ENCODE results near the gene ZC2HC1C.

DNA sequence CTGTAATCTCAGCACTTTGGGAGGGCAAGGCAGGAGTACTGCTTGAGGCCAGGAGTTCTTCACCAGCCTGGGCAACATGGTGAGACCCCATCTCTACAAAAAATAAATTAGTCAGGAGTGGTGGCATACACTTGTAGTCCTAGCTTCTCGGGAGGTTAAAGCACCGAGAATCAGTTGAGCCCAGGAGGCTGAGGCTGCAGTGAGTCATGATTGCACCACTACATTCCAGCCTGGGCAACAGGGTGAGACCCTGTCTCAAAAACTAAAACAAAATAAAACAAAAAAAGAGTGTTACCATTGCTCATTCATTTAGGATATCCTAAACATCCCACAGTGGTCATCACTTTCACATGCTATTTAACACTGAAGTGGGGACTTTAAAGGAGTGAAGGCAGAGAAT, 49.6 kb downstream of the ZC2HC1C start:
- TF ChIP-seq, protein P1, sequence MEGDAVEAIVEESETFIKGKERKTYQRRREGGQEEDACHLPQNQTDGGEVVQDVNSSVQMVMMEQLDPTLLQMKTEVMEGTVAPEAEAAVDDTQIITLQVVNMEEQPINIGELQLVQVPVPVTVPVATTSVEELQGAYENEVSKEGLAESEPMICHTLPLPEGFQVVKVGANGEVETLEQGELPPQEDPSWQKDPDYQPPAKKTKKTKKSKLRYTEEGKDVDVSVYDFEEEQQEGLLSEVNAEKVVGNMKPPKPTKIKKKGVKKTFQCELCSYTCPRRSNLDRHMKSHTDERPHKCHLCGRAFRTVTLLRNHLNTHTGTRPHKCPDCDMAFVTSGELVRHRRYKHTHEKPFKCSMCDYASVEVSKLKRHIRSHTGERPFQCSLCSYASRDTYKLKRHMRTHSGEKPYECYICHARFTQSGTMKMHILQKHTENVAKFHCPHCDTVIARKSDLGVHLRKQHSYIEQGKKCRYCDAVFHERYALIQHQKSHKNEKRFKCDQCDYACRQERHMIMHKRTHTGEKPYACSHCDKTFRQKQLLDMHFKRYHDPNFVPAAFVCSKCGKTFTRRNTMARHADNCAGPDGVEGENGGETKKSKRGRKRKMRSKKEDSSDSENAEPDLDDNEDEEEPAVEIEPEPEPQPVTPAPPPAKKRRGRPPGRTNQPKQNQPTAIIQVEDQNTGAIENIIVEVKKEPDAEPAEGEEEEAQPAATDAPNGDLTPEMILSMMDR (IDR thresholded peaks at IDR 0.05 in 2 of 3, conservative IDR thresholded peaks at IDR 0.05 in 1 of 3; ENCODE audit: insufficient read depth in 2 of 3, low read depth in 1 of 3, low read length in 3 of 3), result no peak
- no peak for TF ChIP-seq SAP30 (IDR thresholded peaks at IDR 0.05; ENCODE audit: borderline replicate concordance, insufficient read depth, low read depth, low read length, poor library complexity, severe bottlenecking)
- TF ChIP-seq AFF1 (IDR thresholded peaks at IDR 0.05; ENCODE audit: low read depth in 1 of 2, partially characterized antibody in 2 of 2), result no peak

All from K562 (cell line).